H1 (cell line): Measurements from ENCODE around the gene SLC5A10. TPM values are rescaled to one million over a fixed set of nuclear protein-coding genes. Genes with fewer than 3 reads are reported as not detected.

Experiments
- BCL11A ChIP-seq, 2 experiments: IDR thresholded peaks; one replicate each; pipeline ENCODE4 v1.6.1; 2011; ENCODE audit warnings: low read depth in 2 of 2, low read length in 2 of 2, mild to moderate bottlenecking in 2 of 2
- CHD2 ChIP-seq: IDR thresholded peaks from 2 replicates; pipeline ENCODE4 v1.6.1; 2012; ENCODE audit warnings: low read length, improper control_type of control experiment
- GTF2F1 ChIP-seq: IDR thresholded peaks from 2 replicates; pipeline ENCODE4 v1.6.1; 2012; ENCODE audit warnings: low read depth, low read length, improper control_type of control experiment, borderline replicate concordance
- JUND ChIP-seq: IDR thresholded peaks from 2 replicates; pipeline ENCODE4 v1.6.1; 2011; ENCODE audit warnings: mild to moderate bottlenecking, improper control_type of control experiment, low read length
- POLR2AphosphoS5 ChIP-seq: IDR thresholded peaks from 2 replicates; pipeline ENCODE4 v1.6.1; 2011; ENCODE audit warnings: low read depth, low read length
- RBBP5 ChIP-seq: IDR thresholded peaks from 2 replicates; pipeline ENCODE4 v1.7.1; 2012; ENCODE audit warnings: low read depth, mild to moderate bottlenecking, inconsistent platforms, low read length, moderate library complexity, borderline replicate concordance
- RNF2 ChIP-seq: fragments of 200-900, 300-1000 bp; sonication (generic); IDR thresholded peaks from 2 replicates; pipeline ENCODE4 v1.7.1; 2016; ENCODE audit warnings: borderline replicate concordance, low read depth, mild to moderate bottlenecking, antibody characterized with exemption, low read length; ENCODE audit not compliant: poor library complexity, severe bottlenecking; ENCODE audit errors: missing control alignments
- SIN3A ChIP-seq, 2 experiments: IDR thresholded peaks in 1 of 2; conservative IDR thresholded peaks in 1 of 2; 2 replicates each; pipeline ENCODE4 v1.6.1; 2011 to 2012; ENCODE audit warnings: low read length in 2 of 2, improper control_type of control experiment in 1 of 2, low read depth in 1 of 2, mild to moderate bottlenecking in 1 of 2
- SIRT6 ChIP-seq: IDR thresholded peaks from one replicate; pipeline ENCODE4 v1.7.1; 2012; ENCODE audit warnings: low read length, inconsistent platforms
- TAF1 ChIP-seq: IDR thresholded peaks from 2 replicates; pipeline ENCODE4 v1.6.1; 2011; ENCODE audit warnings: mild to moderate bottlenecking, low read depth, low read length
- polyA plus RNA-seq, 7 experiments: library from polyadenylated mRNA; depleted of rRNA in 3 of 7; stranded (reverse) in 5 of 7; unstranded in 2 of 7; fragments of >200 nt in 5 of 7; fragments of 200-250 nt in 2 of 7; gene quantifications; 1 replicate in 5 of 7; 2 replicates in 1 of 7; 4 replicates in 1 of 7; pipeline versions ENCODE4 v1.2.1 to v1.2.3, GENCODE V29; 2011 to 2013; ENCODE audit warnings: missing spikeins in 2 of 7, mixed read lengths in 2 of 7
- total RNA-seq: library from RNA; stranded (reverse); fragmentation: NEBNext Ultra II Directional; extraction: Animal tissue kit (Norgen Biotek cat#: 25700); gene quantifications from 2 replicates; pipeline ENCODE4 v1.2.1, GENCODE V29; 2021
- TF ChIP-seq, protein P1 (sequence below): fragments of 300-600 bp; sonication (generic); IDR thresholded peaks from 2 replicates; pipeline ENCODE4 v1.7.1; 2012; ENCODE audit warnings: low read length, moderate library complexity, mild to moderate bottlenecking, inconsistent platforms; ENCODE audit not compliant: insufficient replicate concordance

SLC5A10 gene
- total and polyA plus RNA-seq, 2 of the 8 experiments (the other 6 are each of a cell fraction or from before 2014, with no cell fraction given) = 0.05 to 0.11 TPM

DNA sequence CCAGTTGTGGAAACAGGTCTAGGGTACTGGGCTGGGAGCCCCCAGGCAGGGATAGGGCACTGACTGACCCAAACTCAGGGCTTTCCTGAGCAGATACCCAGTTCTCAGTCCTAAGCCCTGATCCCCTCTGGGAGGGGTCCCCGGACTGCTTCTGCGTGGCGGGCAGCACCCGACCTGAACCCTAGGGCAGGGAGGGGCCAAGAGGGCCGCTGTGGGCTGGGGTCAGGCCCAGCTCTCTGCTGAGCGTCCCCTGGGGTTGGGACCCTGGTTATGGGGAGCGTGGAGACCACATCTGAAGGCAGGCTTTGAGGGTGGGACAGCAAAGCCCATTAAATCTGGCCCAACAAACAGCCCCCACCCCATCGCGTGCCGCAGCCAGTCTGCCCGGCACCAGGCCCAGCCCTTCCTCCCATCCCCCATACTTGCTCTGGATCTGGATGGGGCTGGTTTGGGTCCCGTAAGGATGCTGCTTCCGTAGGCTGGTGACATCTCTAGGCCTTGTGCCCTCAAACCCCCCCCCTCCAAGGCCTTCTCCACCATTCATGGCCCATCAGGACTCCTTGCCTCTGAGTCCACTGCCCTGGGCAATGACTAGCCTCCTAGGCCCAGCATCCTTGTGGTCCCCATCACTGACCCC is 53.3 kb downstream of the SLC5A10 start (continued):
- TF ChIP-seq, protein P1, sequence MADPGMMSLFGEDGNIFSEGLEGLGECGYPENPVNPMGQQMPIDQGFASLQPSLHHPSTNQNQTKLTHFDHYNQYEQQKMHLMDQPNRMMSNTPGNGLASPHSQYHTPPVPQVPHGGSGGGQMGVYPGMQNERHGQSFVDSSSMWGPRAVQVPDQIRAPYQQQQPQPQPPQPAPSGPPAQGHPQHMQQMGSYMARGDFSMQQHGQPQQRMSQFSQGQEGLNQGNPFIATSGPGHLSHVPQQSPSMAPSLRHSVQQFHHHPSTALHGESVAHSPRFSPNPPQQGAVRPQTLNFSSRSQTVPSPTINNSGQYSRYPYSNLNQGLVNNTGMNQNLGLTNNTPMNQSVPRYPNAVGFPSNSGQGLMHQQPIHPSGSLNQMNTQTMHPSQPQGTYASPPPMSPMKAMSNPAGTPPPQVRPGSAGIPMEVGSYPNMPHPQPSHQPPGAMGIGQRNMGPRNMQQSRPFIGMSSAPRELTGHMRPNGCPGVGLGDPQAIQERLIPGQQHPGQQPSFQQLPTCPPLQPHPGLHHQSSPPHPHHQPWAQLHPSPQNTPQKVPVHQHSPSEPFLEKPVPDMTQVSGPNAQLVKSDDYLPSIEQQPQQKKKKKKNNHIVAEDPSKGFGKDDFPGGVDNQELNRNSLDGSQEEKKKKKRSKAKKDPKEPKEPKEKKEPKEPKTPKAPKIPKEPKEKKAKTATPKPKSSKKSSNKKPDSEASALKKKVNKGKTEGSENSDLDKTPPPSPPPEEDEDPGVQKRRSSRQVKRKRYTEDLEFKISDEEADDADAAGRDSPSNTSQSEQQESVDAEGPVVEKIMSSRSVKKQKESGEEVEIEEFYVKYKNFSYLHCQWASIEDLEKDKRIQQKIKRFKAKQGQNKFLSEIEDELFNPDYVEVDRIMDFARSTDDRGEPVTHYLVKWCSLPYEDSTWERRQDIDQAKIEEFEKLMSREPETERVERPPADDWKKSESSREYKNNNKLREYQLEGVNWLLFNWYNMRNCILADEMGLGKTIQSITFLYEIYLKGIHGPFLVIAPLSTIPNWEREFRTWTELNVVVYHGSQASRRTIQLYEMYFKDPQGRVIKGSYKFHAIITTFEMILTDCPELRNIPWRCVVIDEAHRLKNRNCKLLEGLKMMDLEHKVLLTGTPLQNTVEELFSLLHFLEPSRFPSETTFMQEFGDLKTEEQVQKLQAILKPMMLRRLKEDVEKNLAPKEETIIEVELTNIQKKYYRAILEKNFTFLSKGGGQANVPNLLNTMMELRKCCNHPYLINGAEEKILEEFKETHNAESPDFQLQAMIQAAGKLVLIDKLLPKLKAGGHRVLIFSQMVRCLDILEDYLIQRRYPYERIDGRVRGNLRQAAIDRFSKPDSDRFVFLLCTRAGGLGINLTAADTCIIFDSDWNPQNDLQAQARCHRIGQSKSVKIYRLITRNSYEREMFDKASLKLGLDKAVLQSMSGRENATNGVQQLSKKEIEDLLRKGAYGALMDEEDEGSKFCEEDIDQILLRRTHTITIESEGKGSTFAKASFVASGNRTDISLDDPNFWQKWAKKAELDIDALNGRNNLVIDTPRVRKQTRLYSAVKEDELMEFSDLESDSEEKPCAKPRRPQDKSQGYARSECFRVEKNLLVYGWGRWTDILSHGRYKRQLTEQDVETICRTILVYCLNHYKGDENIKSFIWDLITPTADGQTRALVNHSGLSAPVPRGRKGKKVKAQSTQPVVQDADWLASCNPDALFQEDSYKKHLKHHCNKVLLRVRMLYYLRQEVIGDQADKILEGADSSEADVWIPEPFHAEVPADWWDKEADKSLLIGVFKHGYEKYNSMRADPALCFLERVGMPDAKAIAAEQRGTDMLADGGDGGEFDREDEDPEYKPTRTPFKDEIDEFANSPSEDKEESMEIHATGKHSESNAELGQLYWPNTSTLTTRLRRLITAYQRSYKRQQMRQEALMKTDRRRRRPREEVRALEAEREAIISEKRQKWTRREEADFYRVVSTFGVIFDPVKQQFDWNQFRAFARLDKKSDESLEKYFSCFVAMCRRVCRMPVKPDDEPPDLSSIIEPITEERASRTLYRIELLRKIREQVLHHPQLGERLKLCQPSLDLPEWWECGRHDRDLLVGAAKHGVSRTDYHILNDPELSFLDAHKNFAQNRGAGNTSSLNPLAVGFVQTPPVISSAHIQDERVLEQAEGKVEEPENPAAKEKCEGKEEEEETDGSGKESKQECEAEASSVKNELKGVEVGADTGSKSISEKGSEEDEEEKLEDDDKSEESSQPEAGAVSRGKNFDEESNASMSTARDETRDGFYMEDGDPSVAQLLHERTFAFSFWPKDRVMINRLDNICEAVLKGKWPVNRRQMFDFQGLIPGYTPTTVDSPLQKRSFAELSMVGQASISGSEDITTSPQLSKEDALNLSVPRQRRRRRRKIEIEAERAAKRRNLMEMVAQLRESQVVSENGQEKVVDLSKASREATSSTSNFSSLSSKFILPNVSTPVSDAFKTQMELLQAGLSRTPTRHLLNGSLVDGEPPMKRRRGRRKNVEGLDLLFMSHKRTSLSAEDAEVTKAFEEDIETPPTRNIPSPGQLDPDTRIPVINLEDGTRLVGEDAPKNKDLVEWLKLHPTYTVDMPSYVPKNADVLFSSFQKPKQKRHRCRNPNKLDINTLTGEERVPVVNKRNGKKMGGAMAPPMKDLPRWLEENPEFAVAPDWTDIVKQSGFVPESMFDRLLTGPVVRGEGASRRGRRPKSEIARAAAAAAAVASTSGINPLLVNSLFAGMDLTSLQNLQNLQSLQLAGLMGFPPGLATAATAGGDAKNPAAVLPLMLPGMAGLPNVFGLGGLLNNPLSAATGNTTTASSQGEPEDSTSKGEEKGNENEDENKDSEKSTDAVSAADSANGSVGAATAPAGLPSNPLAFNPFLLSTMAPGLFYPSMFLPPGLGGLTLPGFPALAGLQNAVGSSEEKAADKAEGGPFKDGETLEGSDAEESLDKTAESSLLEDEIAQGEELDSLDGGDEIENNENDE = no peak
- TF ChIP-seq POLR2AphosphoS5 = no peak
- no peak for TF ChIP-seq GTF2F1
- no peak for TF ChIP-seq BCL11A (IDR thresholded peaks at IDR 0.05; ENCODE audit: low read depth in 2 of 2, low read length in 2 of 2)
- TF ChIP-seq SIRT6 = no peak
- no peak for TF ChIP-seq SIN3A (conservative IDR thresholded peaks at IDR 0.05 in 1 of 2, IDR thresholded peaks at IDR 0.05 in 1 of 2; ENCODE audit: low read depth in 1 of 2, low read length in 2 of 2)
- no peak for TF ChIP-seq RNF2
- no peak for TF ChIP-seq RBBP5
- no peak for TF ChIP-seq TAF1
- no peak for TF ChIP-seq CHD2
- no peak for TF ChIP-seq JUND
